HG03066 (cell line): ENCODE data around the gene CYP17A1.
"Not testable (repeated sequence)": the region's sequence is repeated elsewhere in the genome, so short reads cannot be mapped to it uniquely, and the experiment has no call there.

Source experiments
- ATAC-seq: cut with Tn5 transposase; IDR thresholded peaks from one replicate; pipeline ENCODE4 v1.9.1; 2021; ENCODE audit warnings: low read depth; ENCODE audit not compliant: unreplicated experiment

CYP17A1 gene

GRCh38 chr10:102838276-102838927 is 1.2 kb upstream of the CYP17A1 start:
- ATAC-seq, result not testable (repeated sequence)

GRCh38 chr10:102835007-102835482 is 2.2 kb downstream of the CYP17A1 start:
- ATAC-seq, result no peak

GRCh38 chr10:102834143-102834542 is 3.1 kb downstream of the CYP17A1 start:
- ATAC-seq, result no peak

GRCh38 chr10:102832987-102833386 is 4.2 kb downstream of the CYP17A1 start:
- ATAC-seq, result no peak

GRCh38 chr10:102832248-102832647 is 5.0 kb downstream of the CYP17A1 start:
- no peak for ATAC-seq

GRCh38 chr10:102831322-102832071 is 5.7 kb downstream of the CYP17A1 start:
- no peak for ATAC-seq

- ATAC-seq, result no peak
These were observed 9.6 kb downstream of the CYP17A1 start for GRCh38 chr10:102827597-102827975.

- ATAC-seq, result no peak
These were observed 10.9 kb downstream of the CYP17A1 start for GRCh38 chr10:102826148-102826796.

- no peak for ATAC-seq
These were observed 12.5 kb downstream of the CYP17A1 start for GRCh38 chr10:102824664-102825063.

- no peak for ATAC-seq
These were observed 15.0 kb downstream of the CYP17A1 start for GRCh38 chr10:102822222-102822621.

GRCh38 chr10:102820008-102820407 is 17.2 kb downstream of the CYP17A1 start:
- ATAC-seq, result not testable (repeated sequence)

- no peak for ATAC-seq
These were observed 18.2 kb downstream of the CYP17A1 start for GRCh38 chr10:102819054-102819453.

- ATAC-seq, result no peak
These were observed 20.0 kb downstream of the CYP17A1 start for GRCh38 chr10:102817175-102817574.

GRCh38 chr10:102815790-102816549 is 21.2 kb downstream of the CYP17A1 start:
- no peak for ATAC-seq

GRCh38 chr10:102814873-102815661 is 22.1 kb downstream of the CYP17A1 start:
- ATAC-seq, result no peak

GRCh38 chr10:102814453-102814871 is 22.8 kb downstream of the CYP17A1 start:
- no peak for ATAC-seq

- ATAC-seq, result no peak
These were observed 23.3 kb downstream of the CYP17A1 start for GRCh38 chr10:102813734-102814452.

GRCh38 chr10:102813017-102813541 is 24.1 kb downstream of the CYP17A1 start:
- ATAC-seq, result no peak

- no peak for ATAC-seq
These were observed 24.9 kb downstream of the CYP17A1 start for GRCh38 chr10:102812231-102812876.
